Endothelial cell of umbilical vein (primary cell): ENCODE results near the gene FYN. TPM values are rescaled to one million over a fixed set of nuclear protein-coding genes. Genes with fewer than 3 reads are reported as not detected.
A peak's percentile ranks its signal among the peaks of the same experiment; 100 is the strongest.

Experiments used
- BruUV-seq: library from RNA; stranded (reverse); fragments of 400-500 nt; replicated peaks from 2 replicates; lab custom pipeline; 2021; lab: Mats Ljungman, UMichigan
- CTCF ChIA-PET: fragments of 300-600, 350-600 bp; sonication (Branson Sonifier 250); formaldehyde crosslinking; loops from one replicate; lab custom pipeline; 2021; ENCODE audit warnings: antibody characterized with exemption, inconsistent platforms; lab: Charles Lee
- POLR2A ChIA-PET: fragments of 300-600, 350-600 bp; sonication (Branson Sonifier 250); formaldehyde crosslinking; loops from one replicate; lab custom pipeline; 2021; ENCODE audit warnings: antibody characterized with exemption, inconsistent platforms; lab: Charles Lee
- DNase-seq: peaks from one replicate; pipeline ENCODE4 v3.0.0-alpha.2; 2011; ENCODE audit warnings: low read depth, low spot score
- FAIRE-seq: peaks from 2 replicates; lab custom pipeline; 2011; peaks lifted over from hg19 to GRCh38; lab: Jason Lieb, UNC
- H2AFZ ChIP-seq: 2 replicates; pipeline ENCODE4 v1.6.0; 2012; ENCODE audit warnings: low read depth, low read length, control low read depth, inconsistent platforms
- H3K27ac ChIP-seq: 2 replicates; pipeline ENCODE4 v1.5.1; 2011; ENCODE audit warnings: low read depth, mild to moderate bottlenecking, control low read depth, low read length, moderate library complexity; ENCODE audit not compliant: insufficient read depth
- H3K27me3 ChIP-seq, 2 experiments: 2 replicates each; pipeline versions ENCODE4 v1.6.0 to v1.6.1; 2011; ENCODE audit warnings: low read length in 2 of 2, mixed read lengths in 1 of 2; ENCODE audit not compliant: control insufficient read depth in 2 of 2, insufficient read depth in 2 of 2
- H3K36me3 ChIP-seq, 2 experiments: 2 replicates in 1 of 2; 3 replicates in 1 of 2; pipeline ENCODE4 v1.5.1; 2011; ENCODE audit warnings: low read length in 2 of 2, mild to moderate bottlenecking in 1 of 2, moderate library complexity in 1 of 2; ENCODE audit not compliant: control insufficient read depth in 2 of 2, insufficient read depth in 2 of 2; ENCODE audit errors: extremely low read depth in 1 of 2
- H3K4me1 ChIP-seq: 3 replicates; pipeline ENCODE4 v1.5.1; 2011; ENCODE audit warnings: mild to moderate bottlenecking, low read length; ENCODE audit not compliant: control insufficient read depth, insufficient read depth; ENCODE audit errors: extremely low read depth
- H3K4me2 ChIP-seq: 2 replicates; pipeline ENCODE4 v1.6.1; 2011; ENCODE audit warnings: low read length, control low read depth, mixed read lengths; ENCODE audit not compliant: insufficient read depth
- H3K4me3 ChIP-seq, 3 experiments: fragments of 200-600 bp in 1 of 3; sonication (generic), shearing (Covaris generic) in 1 of 3; replicated peaks in 1 of 3; 2 replicates each; pipeline ENCODE4 v1.5.1; 2011 to 2016; ENCODE audit warnings: control low read depth in 3 of 3, low read length in 3 of 3, mild to moderate bottlenecking in 2 of 3, inconsistent platforms in 1 of 3, low read depth in 1 of 3, moderate library complexity in 1 of 3; ENCODE audit not compliant: insufficient read depth in 1 of 3
- H3K79me2 ChIP-seq: 2 replicates; pipeline ENCODE4 v1.6.0; 2012; ENCODE audit warnings: low read length, inconsistent platforms; ENCODE audit not compliant: control insufficient read depth, insufficient read depth
- H3K9ac ChIP-seq: replicated peaks from 2 replicates; pipeline ENCODE3; 2011; ENCODE audit warnings: low read length, control low read depth; ENCODE audit not compliant: insufficient read depth; ENCODE audit errors: extremely low read depth
- H3K9me1 ChIP-seq: replicated peaks from 3 replicates; pipeline ENCODE4 v1.6.0; 2011; ENCODE audit warnings: mild to moderate bottlenecking, low read length; ENCODE audit not compliant: control insufficient read depth, insufficient read depth; ENCODE audit errors: extremely low read depth
- H3K9me3 ChIP-seq: replicated peaks from 2 replicates; pipeline ENCODE4 v1.5.1; 2012; ENCODE audit warnings: low read length, inconsistent platforms; ENCODE audit not compliant: control insufficient read depth, insufficient read depth
- H4K20me1 ChIP-seq: replicated peaks from 2 replicates; pipeline ENCODE3; 2011; ENCODE audit warnings: mild to moderate bottlenecking, low read length; ENCODE audit not compliant: control insufficient read depth, insufficient read depth; ENCODE audit errors: extremely low read depth
- EZH2 ChIP-seq: IDR thresholded peaks from 2 replicates; pipeline ENCODE4 v1.6.1; 2012; ENCODE audit warnings: borderline replicate concordance, low read depth, mild to moderate bottlenecking, moderate library complexity, low read length, inconsistent platforms; ENCODE audit not compliant: severe bottlenecking
- FOS ChIP-seq: IDR thresholded peaks from 2 replicates; pipeline ENCODE4 v1.6.1; 2011; ENCODE audit warnings: mild to moderate bottlenecking, low read length, moderate library complexity, borderline replicate concordance; ENCODE audit not compliant: insufficient read depth
- GATA2 ChIP-seq: IDR thresholded peaks from 2 replicates; pipeline ENCODE4 v1.7.0; 2011; ENCODE audit warnings: low read depth, mild to moderate bottlenecking, moderate library complexity, mixed read lengths, low read length; ENCODE audit not compliant: insufficient read length, insufficient read depth
- JUN ChIP-seq: IDR thresholded peaks from 2 replicates; pipeline ENCODE4 v1.6.1; 2011; ENCODE audit warnings: borderline replicate concordance, low read depth; ENCODE audit not compliant: insufficient read length, insufficient read depth
- MYC ChIP-seq: IDR thresholded peaks from one replicate; pipeline ENCODE4 v1.6.1; 2011; ENCODE audit warnings: mild to moderate bottlenecking, low read depth, low read length
- POLR2A ChIP-seq: IDR thresholded peaks from 2 replicates; pipeline ENCODE4 v1.6.1; 2012; ENCODE audit warnings: low read depth, mild to moderate bottlenecking, control low read depth, low read length
- POLR2AphosphoS5 ChIP-seq: IDR thresholded peaks from 2 replicates; pipeline ENCODE4 v1.6.1; 2012; ENCODE audit warnings: low read depth, mild to moderate bottlenecking, control low read depth, low read length, moderate library complexity; ENCODE audit not compliant: insufficient read depth
- dilution Hi-C: fragments of 300-500 bp; cut with MboI; formaldehyde crosslinking; loops from one replicate; pipeline ENCODE4 v1.15.0; 2019; ENCODE audit warnings: low sequenced_read_pairs; ENCODE audit not compliant: extremely low pct_ligation_motif_present
- intact Hi-C: fragments of 100-400 bp; cut with micrococcal nuclease; formaldehyde crosslinking; loops from one replicate; pipeline ENCODE4 v1.10.0; 2022
- polyA plus RNA-seq, 4 experiments: library from polyadenylated mRNA; depleted of rRNA in 3 of 4; stranded (reverse) in 3 of 4; unstranded in 1 of 4; fragments of >200 nt; gene quantifications; 2 replicates each; pipeline versions ENCODE4 v1.2.1 to v1.2.3, GENCODE V29; 2011 to 2012; ENCODE audit warnings: missing spikeins in 1 of 4
- total RNA-seq: library from RNA; stranded (reverse); gene quantifications from 2 replicates; pipeline ENCODE4 v1.2.3, GENCODE V29; 2021
- TF ChIP-seq, protein P1 (sequence below): IDR thresholded peaks from 2 replicates; pipeline ENCODE4 v1.6.1; 2011; ENCODE audit not compliant: insufficient read depth, insufficient read length
- TF ChIP-seq, protein P2 (sequence below), 2 donors: IDR thresholded peaks; 1 replicate in 1 of 2; 2 replicates in 1 of 2; pipeline ENCODE4 v1.5.1; 2011; ENCODE audit warnings: low read length in 2 of 2, mild to moderate bottlenecking in 2 of 2, moderate library complexity in 2 of 2, control low read depth in 1 of 2, inconsistent platforms in 1 of 2, low read depth in 1 of 2; ENCODE audit not compliant: insufficient read depth in 1 of 2; ENCODE audit errors: extremely low read depth in 1 of 2

FYN gene
- total and polyA plus RNA-seq, 2 donors (not counting 3 experiments of a cell fraction or from before 2014, with no cell fraction given): 69.0 to 143 TPM

DNA sequence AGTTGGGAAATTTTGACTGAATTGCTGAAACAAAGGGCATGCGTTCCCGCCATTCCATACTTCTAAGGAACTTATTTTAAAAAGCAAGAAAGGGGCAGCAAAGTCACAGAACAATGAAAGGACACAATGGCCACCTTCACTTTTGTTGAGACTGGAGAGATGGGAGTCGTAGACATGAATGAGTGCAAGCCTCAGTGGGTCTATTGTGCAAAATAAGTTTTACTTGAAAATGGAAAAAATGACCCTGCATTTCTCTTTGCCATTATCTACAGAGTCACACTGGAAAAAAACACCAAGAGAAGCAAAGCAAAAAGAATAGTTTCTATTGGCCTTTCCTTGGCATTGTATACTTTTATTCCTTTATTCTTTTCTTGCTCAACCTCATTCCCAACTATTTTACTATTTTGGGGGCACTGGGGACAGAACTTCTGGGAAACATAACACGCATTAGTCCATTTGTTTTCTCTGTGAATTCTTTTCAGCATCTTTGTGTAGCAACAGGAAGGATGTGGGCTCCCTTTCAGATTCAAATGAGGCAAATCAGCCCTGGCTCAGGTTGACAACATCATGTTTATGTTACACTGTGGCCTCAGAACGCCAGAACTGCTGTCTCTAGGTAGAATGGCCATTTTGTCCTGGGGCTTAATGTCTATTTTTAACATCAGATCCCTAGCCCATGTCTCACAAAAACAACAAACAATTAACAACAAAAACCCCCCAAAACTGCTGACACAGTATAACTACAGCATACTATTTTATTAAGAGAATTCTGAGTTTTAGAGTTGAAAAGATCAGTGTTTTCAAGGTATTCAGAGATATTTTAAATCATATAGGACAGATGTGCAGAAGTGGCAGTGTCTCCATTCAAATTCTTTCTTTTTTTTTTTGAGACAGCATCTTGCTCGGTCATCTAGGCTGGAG is 122.2 kb downstream of the FYN start:
- peaks cover 83% of the 10 kb centered on the region for H3K4me1 ChIP-seq
- H3K9ac ChIP-seq: peak overlapping the region; percentile 44
- BruUV-seq: no TSS peak
- H2AFZ ChIP-seq: no peak overlapping the region
- TF ChIP-seq, protein P1, sequence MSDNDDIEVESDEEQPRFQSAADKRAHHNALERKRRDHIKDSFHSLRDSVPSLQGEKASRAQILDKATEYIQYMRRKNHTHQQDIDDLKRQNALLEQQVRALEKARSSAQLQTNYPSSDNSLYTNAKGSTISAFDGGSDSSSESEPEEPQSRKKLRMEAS: no peak
- TF ChIP-seq FOS: no peak
- peak; percentile 47 for TF ChIP-seq JUN
- TF ChIP-seq EZH2: no peak
- TF ChIP-seq MYC: no peak
- peak; percentile 19 for TF ChIP-seq GATA2
- TF ChIP-seq, protein P2, sequence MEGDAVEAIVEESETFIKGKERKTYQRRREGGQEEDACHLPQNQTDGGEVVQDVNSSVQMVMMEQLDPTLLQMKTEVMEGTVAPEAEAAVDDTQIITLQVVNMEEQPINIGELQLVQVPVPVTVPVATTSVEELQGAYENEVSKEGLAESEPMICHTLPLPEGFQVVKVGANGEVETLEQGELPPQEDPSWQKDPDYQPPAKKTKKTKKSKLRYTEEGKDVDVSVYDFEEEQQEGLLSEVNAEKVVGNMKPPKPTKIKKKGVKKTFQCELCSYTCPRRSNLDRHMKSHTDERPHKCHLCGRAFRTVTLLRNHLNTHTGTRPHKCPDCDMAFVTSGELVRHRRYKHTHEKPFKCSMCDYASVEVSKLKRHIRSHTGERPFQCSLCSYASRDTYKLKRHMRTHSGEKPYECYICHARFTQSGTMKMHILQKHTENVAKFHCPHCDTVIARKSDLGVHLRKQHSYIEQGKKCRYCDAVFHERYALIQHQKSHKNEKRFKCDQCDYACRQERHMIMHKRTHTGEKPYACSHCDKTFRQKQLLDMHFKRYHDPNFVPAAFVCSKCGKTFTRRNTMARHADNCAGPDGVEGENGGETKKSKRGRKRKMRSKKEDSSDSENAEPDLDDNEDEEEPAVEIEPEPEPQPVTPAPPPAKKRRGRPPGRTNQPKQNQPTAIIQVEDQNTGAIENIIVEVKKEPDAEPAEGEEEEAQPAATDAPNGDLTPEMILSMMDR (IDR thresholded peaks at IDR 0.05; ENCODE audit: extremely low read depth in 1 of 2, insufficient read depth in 1 of 2, low read depth in 1 of 2, low read length in 2 of 2): no peak
- TF ChIP-seq POLR2AphosphoS5: peak; percentile 50
- no peak for TF ChIP-seq POLR2A
- no peaks in the 10 kb centered on the region for H3K9me3 ChIP-seq
- no peak overlapping the region for H3K4me3 ChIP-seq
- H3K27me3 ChIP-seq: no peaks in the 10 kb centered on the region
- peak overlapping the region; percentile 75 for H3K27ac ChIP-seq
- H3K9me1 ChIP-seq: no peaks in the 10 kb centered on the region
- H4K20me1 ChIP-seq: no peaks in the 10 kb centered on the region
- H3K36me3 ChIP-seq: no peaks in the 10 kb centered on the region
- intact Hi-C loops (loop anchor here (1.0 kb wide), 1 partner anchor 33 kb away; no protein-coding TSS in a partner anchor), dilution Hi-C loops (no loop called here)
- peak overlapping the region; percentile 5 for H3K4me2 ChIP-seq
- DNase-seq (peak; percentile 83), FAIRE-seq (peak; percentile 88)
- ChIA-PET CTCF (no interaction called here), POLR2A (no interaction called here)
- H3K79me2 ChIP-seq: peaks cover 3% of the 10 kb centered on the region
